HG03045 (cell line): ENCODE data around the gene SSH3.

Source experiments
- ATAC-seq: cut with Tn5 transposase; IDR thresholded peaks from one replicate; pipeline ENCODE4 v1.9.1; 2021; ENCODE audit warnings: mild to moderate bottlenecking, moderate library complexity; ENCODE audit not compliant: unreplicated experiment

The SSH3 gene

GRCh38 chr11:67291481-67292381 lies 11.6 kb upstream of the SSH3 start:
- ATAC-seq = no peak

- ATAC-seq = no peak
Measured at GRCh38 chr11:67292671-67293070, 10.7 kb upstream of the SSH3 start.

GRCh38 chr11:67293090-67293489 lies 10.2 kb upstream of the SSH3 start:
- ATAC-seq = no peak

- ATAC-seq = no peak
Measured at GRCh38 chr11:67295846-67296245, 7.5 kb upstream of the SSH3 start.

- no peak for ATAC-seq
Measured at GRCh38 chr11:67298786-67299185, 4.5 kb upstream of the SSH3 start.

- ATAC-seq = no peak
Measured at GRCh38 chr11:67299471-67300191, 3.7 kb upstream of the SSH3 start.

GRCh38 chr11:67300256-67300755 lies 3.0 kb upstream of the SSH3 start:
- no peak for ATAC-seq

- ATAC-seq = no peak
Measured at GRCh38 chr11:67300756-67301312, 2.5 kb upstream of the SSH3 start.

GRCh38 chr11:67301313-67301921 lies 1.9 kb upstream of the SSH3 start:
- no peak for ATAC-seq

GRCh38 chr11:67301951-67302516 lies 1.3 kb upstream of the SSH3 start:
- ATAC-seq = no peak

GRCh38 chr11:67302571-67303131 lies 679 bp upstream of the SSH3 start:
- no peak for ATAC-seq

GRCh38 chr11:67303835-67304411 lies 593 bp downstream of the SSH3 start:
- no peak for ATAC-seq

GRCh38 chr11:67304511-67305113 lies 1.3 kb downstream of the SSH3 start:
- no peak for ATAC-seq

- ATAC-seq = no peak
Measured at GRCh38 chr11:67306769-67307544, 3.6 kb downstream of the SSH3 start.

GRCh38 chr11:67307545-67308001 lies 4.2 kb downstream of the SSH3 start:
- ATAC-seq = no peak

GRCh38 chr11:67308031-67308866 lies 4.9 kb downstream of the SSH3 start:
- ATAC-seq = no peak

- no peak for ATAC-seq
Measured at GRCh38 chr11:67309166-67309565, 5.8 kb downstream of the SSH3 start.

- ATAC-seq = no peak
Measured at GRCh38 chr11:67309661-67310061, 6.3 kb downstream of the SSH3 start.
